ENCODE results near the gene BCAR1. TPM values are rescaled to one million over a fixed set of nuclear protein-coding genes. Genes with fewer than 3 reads are reported as not detected.
"Not testable (repeated sequence)": the region's sequence is repeated elsewhere in the genome, so short reads cannot be mapped to it uniquely, and the experiment has no call there.

BCAR1 gene
- total and polyA plus RNA-seq, 9 donors, result 2.4 to 90.2 (median 46.6) TPM

GRCh38 chr16:75273054-75273925, 21.9 kb upstream of the BCAR1 start:
- Histone ChIP-seq H3K9me3 (no peaks in the 10 kb centered on the region), H3K27me3 (no peaks in the 10 kb centered on the region), H3K36me3 (no peaks in the 10 kb centered on the region), H3K4me1 (ENCODE audit: insufficient read depth) (no peaks in the 10 kb centered on the region), H3K27ac (no peak overlapping the region), H3K4me3 (no peak overlapping the region)
- TF ChIP-seq POLR2A (IDR thresholded peaks at IDR 0.05) (no peak), CTCF (IDR thresholded peaks at IDR 0.05) (no peak), EP300 (IDR thresholded peaks at IDR 0.05) (no peak)
- intact Hi-C loops (cut with DNase I), result no loop called here
- no peak for DNase-seq
- WGBS, 3 donors, result 85 to 90% (median 86%) methylated on average over 23 of the region's 23 CpGs

- intact Hi-C loops (cut with DNase I); H3K27me3 ChIP-seq; H3K27ac ChIP-seq; H3K4me3 ChIP-seq; H3K4me1 ChIP-seq (ENCODE audit: insufficient read depth); H3K36me3 ChIP-seq; H3K9me3 ChIP-seq; DNase-seq: not testable (repeated sequence)
- WGBS, 3 donors, result 91 to 95% (median 95%) methylated on average over 10 of the region's 10 CpGs
Measured at GRCh38 chr16:75272629-75273028, 21.2 kb upstream of the BCAR1 start.

- Histone ChIP-seq H3K27me3 (no peaks in the 10 kb centered on the region), H3K4me1 (ENCODE audit: insufficient read depth) (no peaks in the 10 kb centered on the region), H3K27ac (no peak overlapping the region), H3K9me3 (no peaks in the 10 kb centered on the region), H3K36me3 (no peaks in the 10 kb centered on the region), H3K4me3 (no peak overlapping the region)
- TF ChIP-seq POLR2A (IDR thresholded peaks at IDR 0.05) (no peak), EP300 (IDR thresholded peaks at IDR 0.05) (no peak), CTCF (IDR thresholded peaks at IDR 0.05) (no peak)
- no peak for DNase-seq
- intact Hi-C loops (cut with DNase I), result no loop called here
- WGBS, 3 donors, result 59 to 70% (median 66%) methylated on average over 12 of the region's 12 CpGs
Measured at GRCh38 chr16:75272097-75272551, 20.7 kb upstream of the BCAR1 start.

GRCh38 chr16:75271441-75272096, 20.1 kb upstream of the BCAR1 start:
- DNase-seq, result no peak
- no peak overlapping the region for H3K4me3 ChIP-seq
- 87 to 89% (median 87%) methylated on average over 6 of the region's 6 CpGs for WGBS, 3 donors
- TF ChIP-seq POLR2A (IDR thresholded peaks at IDR 0.05) (no peak), CTCF (IDR thresholded peaks at IDR 0.05) (no peak), EP300 (IDR thresholded peaks at IDR 0.05) (no peak)
- H3K9me3 ChIP-seq, result no peaks in the 10 kb centered on the region
- H3K27me3 ChIP-seq, result no peaks in the 10 kb centered on the region
- no peaks in the 10 kb centered on the region for H3K36me3 ChIP-seq
- no peak overlapping the region for H3K27ac ChIP-seq
- peaks cover 2% of the 10 kb centered on the region for H3K4me1 ChIP-seq (ENCODE audit: insufficient read depth)
- intact Hi-C loops (cut with DNase I), result no loop called here

- not testable (repeated sequence) for H3K9me3 ChIP-seq; H3K27ac ChIP-seq; H3K4me3 ChIP-seq; H3K36me3 ChIP-seq; H3K4me1 ChIP-seq (ENCODE audit: insufficient read depth); H3K27me3 ChIP-seq; DNase-seq
- intact Hi-C loops (cut with DNase I), result loop anchor here in 1 of 4 donors (5.0 kb wide), 1 partner anchor 38 kb away; no protein-coding TSS in a partner anchor
- WGBS, 3 donors, result 65 to 82% (median 70%) methylated on average over 9 of the region's 9 CpGs
Measured at GRCh38 chr16:75269358-75269757, 17.9 kb upstream of the BCAR1 start.
